Spleen (tissue), 11 donors: ENCODE data around the gene RNASE9. TPM values are rescaled to one million over a fixed set of nuclear protein-coding genes. Genes with fewer than 3 reads are reported as not detected.
"Not testable (repeated sequence)": the region's sequence is repeated elsewhere in the genome, so short reads cannot be mapped to it uniquely, and the experiment has no call there.

ENCODE experiments used
- DNase-seq: peaks from one replicate; pipeline ENCODE4 v3.0.0-alpha.2; 2020
- H3K27ac ChIP-seq, 8 donors: fragments of 200-600 bp; sonication (generic) in 7 of 8; 1 replicate in 4 of 8; 2 replicates in 4 of 8; pipeline versions ENCODE4 v1.5.0 to v1.8.0; 2016 to 2021; ENCODE audit warnings: inconsistent platforms in 4 of 8, mild to moderate bottlenecking in 4 of 8, moderate library complexity in 1 of 8
- H3K27me3 ChIP-seq, 7 donors: fragments of 200-600 bp; sonication (generic) in 6 of 7; replicated peaks in 1 of 7; 1 replicate in 4 of 7; 2 replicates in 3 of 7; pipeline versions ENCODE4 v1.5.0 to v1.8.0; 2016 to 2021; ENCODE audit warnings: inconsistent platforms in 3 of 7, mild to moderate bottlenecking in 1 of 7
- H3K36me3 ChIP-seq, 6 donors: fragments of 200-600 bp; sonication (generic) in 5 of 6; 1 replicate in 4 of 6; 2 replicates in 2 of 6; pipeline versions ENCODE4 v1.5.0 to v1.8.0; 2016 to 2021; ENCODE audit warnings: inconsistent platforms in 2 of 6
- H3K4me1 ChIP-seq, 6 donors: fragments of 200-600 bp; sonication (generic) in 5 of 6; 1 replicate in 3 of 6; 2 replicates in 3 of 6; pipeline versions ENCODE4 v1.5.0 to v1.8.0; 2016 to 2021; ENCODE audit warnings: inconsistent platforms in 3 of 6
- H3K4me3 ChIP-seq, 8 donors: fragments of 200-600 bp; sonication (generic) in 7 of 8; 1 replicate in 4 of 8; 2 replicates in 4 of 8; pipeline versions ENCODE4 v1.5.0 to v1.8.0; 2016 to 2021; ENCODE audit warnings: inconsistent platforms in 4 of 8, mild to moderate bottlenecking in 4 of 8, moderate library complexity in 2 of 8
- H3K9me3 ChIP-seq, 8 donors: fragments of 200-600 bp; sonication (generic) in 7 of 8; 1 replicate in 4 of 8; 2 replicates in 4 of 8; pipeline versions ENCODE4 v1.5.0 to v1.8.0; 2016 to 2021; ENCODE audit warnings: inconsistent platforms in 4 of 8
- POLR2A ChIP-seq, 3 donors: fragments of 450-650 bp; IDR thresholded peaks; one replicate each; pipeline ENCODE4 v1.5.1; 2017; ENCODE audit warnings: antibody characterized with exemption in 3 of 3, mild to moderate bottlenecking in 1 of 3
- POLR2AphosphoS5 ChIP-seq, 3 donors: sonication (generic); formaldehyde crosslinking; IDR thresholded peaks; one replicate each; pipeline ENCODE4 v1.5.1; 2017; ENCODE audit warnings: antibody characterized with exemption in 3 of 3
- WGBS, 5 donors: extraction: QIAGEN DNeasy Blood & Tissue Kit in 3 of 5; methylation state at CpG; one replicate each; pipeline versions ENCODE4 v1.1.5 to v1.1.7; 2013 to 2018; 5-methylcytosine and 5-hydroxymethylcytosine counted together
- intact Hi-C: fragments of 100-400 bp; cut with DNase I; formaldehyde crosslinking; loops from one replicate; pipeline ENCODE4 v1.15.0; 2023; ENCODE audit warnings: low total_unique reads
- polyA plus RNA-seq, 3 donors: library from polyadenylated mRNA; stranded (reverse); fragments of 200-250 nt; gene quantifications; one replicate each; pipeline ENCODE4 v1.2.1, GENCODE V29; 2013
- total RNA-seq, 7 donors: library from RNA; depleted of rRNA in 3 of 7; stranded (reverse); fragments of >200 nt in 3 of 7; fragmentation: NEBNext Ultra II Directional in 4 of 7; extraction: Animal tissue kit (Norgen Biotek cat#: 25700) in 4 of 7; gene quantifications; one replicate each; pipeline versions ENCODE4 v1.1.0 to v1.2.1, GENCODE V29; 2016 to 2021
- TF ChIP-seq, protein P1 (sequence below), 11 experiments: fragments of 200-600 bp in 7 of 11; fragments of 450-650 bp in 4 of 11; sonication (generic) in 4 of 11; IDR thresholded peaks in 8 of 11; conservative IDR thresholded peaks in 3 of 11; 1 replicate in 7 of 11; 2 replicates in 4 of 11; pipeline versions ENCODE4 v1.4.0 to v1.8.0; 2016 to 2021; ENCODE audit warnings: antibody characterized with exemption in 11 of 11, inconsistent platforms in 4 of 11, mild to moderate bottlenecking in 1 of 11
- donor health status: healthy with polysubstance abuse.
- donor health status: DM: no; HTN: no; CAD: no; lungs with moderate emphysema.
- donor health status: DM: no; HTN: no; CAD: no.
- donor health status: Bipolar disorder and iron deficiency.
- donor health status: healthy.
- donor health status: DM: no; HTN: no; CAD: no.
- donor health status: DM: yes; HTN: yes; CAD: no.

The RNASE9 gene
- total and polyA plus RNA-seq, 10 donors = not detected

DNA sequence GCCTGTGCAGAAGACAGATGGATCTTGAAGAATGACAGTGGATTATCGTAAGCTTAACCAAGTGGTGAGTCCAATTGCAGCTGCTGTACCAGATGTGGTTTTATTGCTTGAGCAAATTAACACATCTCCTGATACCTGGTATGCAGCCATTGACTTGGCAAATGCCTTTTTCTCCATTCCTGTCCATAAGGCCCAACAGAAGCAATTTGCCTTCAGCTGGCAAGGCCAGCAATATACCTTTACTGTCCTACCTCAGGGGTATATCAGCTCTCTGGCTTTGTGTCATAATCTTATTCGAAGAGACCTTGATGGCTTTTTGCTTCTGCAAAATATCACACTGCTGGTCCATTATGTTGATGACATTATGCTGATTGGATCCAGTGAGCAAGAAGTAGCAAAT lies 9.0 kb upstream of the RNASE9 start:
- DNase-seq, intact Hi-C loops, H3K36me3 ChIP-seq, H3K4me1 ChIP-seq, H3K27me3 ChIP-seq, H3K4me3 ChIP-seq, H3K27ac ChIP-seq: not testable (repeated sequence)
- H3K9me3 ChIP-seq = peaks cover 3 to 27% (median 20%) of the 10 kb centered on the region in 8 donors
- 91 to 100% (median 98%) methylated on average over 2 of the region's 2 CpGs for WGBS, 5 donors

DNA sequence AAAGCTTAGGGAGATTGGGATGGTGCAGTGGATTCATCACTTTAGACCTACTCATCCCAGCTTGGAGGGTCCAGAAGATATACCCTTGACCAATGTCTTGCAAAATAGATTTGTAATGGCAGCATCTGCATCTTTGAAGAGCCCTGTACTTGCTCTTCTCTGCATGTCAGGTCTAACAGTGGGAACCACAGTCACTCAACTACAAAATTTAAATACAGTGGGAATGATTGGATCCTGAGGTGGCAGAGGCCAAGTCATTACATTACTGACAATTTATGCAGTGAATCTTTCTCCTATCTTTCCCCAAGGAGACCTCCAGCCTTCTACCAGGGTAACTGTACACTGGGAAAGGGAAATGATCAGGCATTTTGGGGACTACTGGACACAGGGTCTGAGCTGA lies 8.2 kb upstream of the RNASE9 start:
- no peak for TF ChIP-seq POLR2A (IDR thresholded peaks at IDR 0.05)
- TF ChIP-seq POLR2AphosphoS5 (IDR thresholded peaks at IDR 0.05) = no peak
- TF ChIP-seq, protein P1, sequence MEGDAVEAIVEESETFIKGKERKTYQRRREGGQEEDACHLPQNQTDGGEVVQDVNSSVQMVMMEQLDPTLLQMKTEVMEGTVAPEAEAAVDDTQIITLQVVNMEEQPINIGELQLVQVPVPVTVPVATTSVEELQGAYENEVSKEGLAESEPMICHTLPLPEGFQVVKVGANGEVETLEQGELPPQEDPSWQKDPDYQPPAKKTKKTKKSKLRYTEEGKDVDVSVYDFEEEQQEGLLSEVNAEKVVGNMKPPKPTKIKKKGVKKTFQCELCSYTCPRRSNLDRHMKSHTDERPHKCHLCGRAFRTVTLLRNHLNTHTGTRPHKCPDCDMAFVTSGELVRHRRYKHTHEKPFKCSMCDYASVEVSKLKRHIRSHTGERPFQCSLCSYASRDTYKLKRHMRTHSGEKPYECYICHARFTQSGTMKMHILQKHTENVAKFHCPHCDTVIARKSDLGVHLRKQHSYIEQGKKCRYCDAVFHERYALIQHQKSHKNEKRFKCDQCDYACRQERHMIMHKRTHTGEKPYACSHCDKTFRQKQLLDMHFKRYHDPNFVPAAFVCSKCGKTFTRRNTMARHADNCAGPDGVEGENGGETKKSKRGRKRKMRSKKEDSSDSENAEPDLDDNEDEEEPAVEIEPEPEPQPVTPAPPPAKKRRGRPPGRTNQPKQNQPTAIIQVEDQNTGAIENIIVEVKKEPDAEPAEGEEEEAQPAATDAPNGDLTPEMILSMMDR (IDR thresholded peaks at IDR 0.05 in 8 of 11, conservative IDR thresholded peaks at IDR 0.05 in 3 of 11) = no peak
- no peaks in the 10 kb centered on the region for H3K27me3 ChIP-seq
- H3K36me3 ChIP-seq = no peaks in the 10 kb centered on the region
- H3K4me1 ChIP-seq = no peaks in the 10 kb centered on the region
- no peak overlapping the region for H3K27ac ChIP-seq
- H3K9me3 ChIP-seq = peaks cover 3 to 27% (median 20%) of the 10 kb centered on the region in 8 donors
- no peak overlapping the region for H3K4me3 ChIP-seq
- DNase-seq = no peak
- intact Hi-C loops = no loop called here

DNA sequence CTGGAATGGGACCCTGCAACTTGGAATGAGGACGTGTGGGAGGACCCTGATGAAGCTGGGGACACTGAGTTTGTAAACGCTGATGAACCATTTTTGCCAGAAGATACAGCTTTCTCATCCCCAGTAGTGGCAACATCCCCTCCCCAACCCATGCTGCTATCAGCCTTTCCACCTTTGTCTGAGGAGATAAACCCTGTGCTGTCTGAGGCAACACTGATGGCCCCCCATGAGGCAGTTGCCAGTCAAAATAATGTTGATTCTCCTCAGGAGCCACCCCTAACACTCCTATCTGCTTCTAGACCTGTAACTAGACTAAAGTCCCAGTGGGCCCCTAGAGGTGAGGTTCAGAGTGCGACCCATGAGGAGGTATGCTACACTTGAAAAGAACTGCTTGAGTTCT lies 7.5 kb upstream of the RNASE9 start:
- DNase-seq = no peak
- H3K27me3 ChIP-seq = no peaks in the 10 kb centered on the region
- no peaks in the 10 kb centered on the region for H3K36me3 ChIP-seq
- intact Hi-C loops = no loop called here
- H3K27ac ChIP-seq = no peak overlapping the region
- no peaks in the 10 kb centered on the region for H3K4me1 ChIP-seq
- no peak overlapping the region for H3K4me3 ChIP-seq
- no peak for TF ChIP-seq POLR2AphosphoS5 (IDR thresholded peaks at IDR 0.05)
- 79 to 95% (median 90%) methylated on average over 3 of the region's 3 CpGs for WGBS, 5 donors
- peaks cover 3 to 27% (median 20%) of the 10 kb centered on the region in 8 donors for H3K9me3 ChIP-seq

DNA sequence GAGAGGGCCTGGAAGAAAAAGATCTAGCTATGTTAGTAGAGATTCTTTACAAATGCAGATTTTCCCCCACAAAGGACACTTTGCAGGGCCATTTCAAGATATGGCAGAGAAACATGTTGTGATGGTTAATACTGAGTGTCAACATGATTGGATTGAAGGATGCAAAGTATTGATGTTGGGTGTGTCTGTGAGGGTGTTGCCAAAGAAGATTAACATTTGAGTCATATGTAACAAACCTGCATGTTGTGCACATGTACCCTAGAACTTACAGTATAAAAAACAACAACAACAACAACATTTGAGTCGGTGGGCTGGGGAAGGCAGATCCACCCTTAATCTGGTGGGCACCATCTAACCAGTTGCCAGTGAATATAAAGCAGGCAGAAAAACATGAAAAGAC lies 6.4 kb upstream of the RNASE9 start:
- H3K9me3 ChIP-seq = peaks cover 3 to 27% (median 20%) of the 10 kb centered on the region in 8 donors
- 78 to 96% (median 91%) methylated on average over 1 of the region's 1 CpG for WGBS, 5 donors
- H3K4me1 ChIP-seq, DNase-seq, H3K36me3 ChIP-seq, H3K27me3 ChIP-seq, intact Hi-C loops, H3K27ac ChIP-seq, H3K4me3 ChIP-seq: not testable (repeated sequence)

DNA sequence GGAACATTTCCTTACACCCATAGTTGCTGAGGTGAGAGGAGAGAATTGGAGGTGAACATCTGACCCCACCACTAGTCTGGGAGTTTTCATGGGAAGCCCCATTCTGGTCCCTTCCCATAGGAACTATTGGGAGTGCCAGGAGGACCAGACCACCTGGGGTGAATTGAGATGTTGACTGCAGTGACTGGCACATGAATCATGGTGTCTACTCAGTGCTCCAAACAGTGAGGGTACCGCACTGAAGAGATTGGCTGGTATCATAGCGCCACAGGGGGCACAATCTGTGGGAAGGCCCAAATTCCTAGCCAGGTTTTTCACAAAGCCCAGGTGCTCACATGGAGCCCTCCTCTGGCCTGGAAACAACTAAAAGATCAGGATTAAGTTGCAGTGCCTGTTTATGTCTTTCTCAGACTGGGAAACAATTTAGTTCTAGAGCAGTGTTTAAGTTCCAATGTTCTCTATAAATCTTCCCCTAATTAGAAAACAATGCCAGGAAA lies 3.7 kb upstream of the RNASE9 start:
- Histone ChIP-seq H3K9me3 (peaks cover 3 to 22% (median 16%) of the 10 kb centered on the region in 8 donors), H3K4me3 (no peak overlapping the region), H3K27me3 (no peaks in the 10 kb centered on the region), H3K4me1 (no peaks in the 10 kb centered on the region), H3K27ac (no peak overlapping the region), H3K36me3 (no peaks in the 10 kb centered on the region)
- DNase-seq = no peak
- intact Hi-C loops = no loop called here
- WGBS, 5 donors = 86 to 98% (median 89%) methylated on average over 2 of the region's 2 CpGs
- TF ChIP-seq POLR2AphosphoS5 (IDR thresholded peaks at IDR 0.05) = no peak
- TF ChIP-seq, protein P1 (IDR thresholded peaks at IDR 0.05 in 8 of 11, conservative IDR thresholded peaks at IDR 0.05 in 3 of 11) = no peak
- no peak for TF ChIP-seq POLR2A (IDR thresholded peaks at IDR 0.05)

DNA sequence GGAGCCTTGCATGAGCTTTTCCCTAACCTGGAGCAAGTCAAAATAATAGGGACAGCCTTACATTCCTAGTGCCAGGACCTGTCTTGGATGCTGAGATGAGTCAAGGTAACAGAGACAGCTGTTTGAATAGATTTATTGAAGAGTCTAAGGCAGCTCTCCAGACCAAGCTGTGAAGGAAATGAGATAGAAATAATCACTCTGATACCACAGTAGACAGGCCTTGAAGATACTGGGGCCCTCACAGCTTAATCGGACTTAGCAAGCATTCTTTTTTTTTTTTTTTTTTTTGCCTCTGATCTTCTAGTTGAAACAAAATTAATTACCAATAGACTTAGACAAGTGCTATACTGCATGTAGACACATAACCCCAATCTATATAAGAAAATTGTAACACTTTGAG lies 3.1 kb upstream of the RNASE9 start:
- intact Hi-C loops = no loop called here
- no peak for DNase-seq
- Histone ChIP-seq H3K36me3 (no peaks in the 10 kb centered on the region), H3K4me1 (no peaks in the 10 kb centered on the region), H3K4me3 (no peak overlapping the region), H3K27me3 (no peaks in the 10 kb centered on the region), H3K9me3 (peaks cover under 1 to 16% (median 10%) of the 10 kb centered on the region in 8 donors), H3K27ac (no peak overlapping the region)
- 64 to 94% (median 70%) methylated on average over 1 of the region's 1 CpG for WGBS, 5 donors
- TF ChIP-seq, protein P1 (IDR thresholded peaks at IDR 0.05 in 8 of 11, conservative IDR thresholded peaks at IDR 0.05 in 3 of 11) = no peak
- TF ChIP-seq POLR2A (IDR thresholded peaks at IDR 0.05) (no peak), POLR2AphosphoS5 (IDR thresholded peaks at IDR 0.05) (no peak)
